IMR-90 (cell line): Measurements from ENCODE around the gene THADA. TPM values are rescaled to one million over a fixed set of nuclear protein-coding genes. Genes with fewer than 3 reads are reported as not detected.

Source experiments
- ATAC-seq: fragments of 200-7000 bp; cut with Tn5 transposase; 2 replicates; pipeline ENCODE4 v1.9.1; 2020; ENCODE audit warnings: low read depth, mild to moderate bottlenecking, moderate library complexity
- BruUV-seq: library from RNA; stranded (reverse); fragments of 400-500 nt; replicated peaks from 2 replicates; lab custom pipeline; 2021; lab: Mats Ljungman, UMichigan
- CTCF ChIA-PET: fragments of 300-600 bp; formaldehyde crosslinking; extraction: SDS; loops from one replicate; lab custom pipeline; 2021; ENCODE audit warnings: antibody characterized with exemption; lab: Yijun Ruan, JAX
- POLR2A ChIA-PET: fragments of 300-600 bp; sonication (Branson Sonifier 250); formaldehyde crosslinking; loops from one replicate; lab custom pipeline; 2022; ENCODE audit warnings: antibody characterized with exemption; ENCODE audit not compliant: unreplicated experiment; lab: Charles Lee
- DNase-seq: peaks from one replicate; pipeline ENCODE4 v3.0.0; 2013
- H2AFZ ChIP-seq: replicated peaks from 2 replicates; pipeline ENCODE3; 2013; ENCODE audit warnings: low read length, mild to moderate bottlenecking; ENCODE audit not compliant: poor library complexity
- H2AK5ac ChIP-seq: 2 replicates; pipeline ENCODE4 v1.6.1; 2013; ENCODE audit warnings: low read depth, low read length, inconsistent platforms
- H2AK9ac ChIP-seq: replicated peaks from 2 replicates; pipeline ENCODE3; 2013; ENCODE audit warnings: mild to moderate bottlenecking, low read depth, low read length, moderate library complexity; ENCODE audit not compliant: poor library complexity
- H2BK120ac ChIP-seq: 2 replicates; pipeline ENCODE4 v1.6.1; 2013; ENCODE audit warnings: low read depth, low read length, inconsistent platforms
- H2BK15ac ChIP-seq: 3 replicates; pipeline ENCODE4 v1.6.1; 2013; ENCODE audit warnings: low read depth, low read length, inconsistent platforms
- H2BK20ac ChIP-seq: 2 replicates; pipeline ENCODE4 v1.6.1; 2013; ENCODE audit warnings: low read depth, mild to moderate bottlenecking, inconsistent platforms, low read length, moderate library complexity
- H2BK5ac ChIP-seq: 2 replicates; pipeline ENCODE4 v1.6.1; 2013; ENCODE audit warnings: mild to moderate bottlenecking, low read depth, low read length, inconsistent platforms; ENCODE audit not compliant: poor library complexity, severe bottlenecking
- H3K14ac ChIP-seq: replicated peaks from 2 replicates; pipeline ENCODE4 v1.6.1; 2013; ENCODE audit warnings: low read depth, low read length, inconsistent platforms
- H3K18ac ChIP-seq: 2 replicates; pipeline ENCODE4 v1.6.1; 2013; ENCODE audit warnings: low read depth, low read length, control low read depth
- H3K23ac ChIP-seq: 2 replicates; pipeline ENCODE4 v1.6.1; 2013; ENCODE audit warnings: low read depth, low read length, inconsistent platforms
- H3K27ac ChIP-seq: 2 replicates; pipeline ENCODE4 v1.5.1; 2013; ENCODE audit warnings: mild to moderate bottlenecking, control low read depth, low read length; ENCODE audit not compliant: insufficient read depth
- H3K27me3 ChIP-seq: 2 replicates; pipeline ENCODE4 v1.6.1; 2013; ENCODE audit warnings: low read length; ENCODE audit not compliant: control insufficient read depth, insufficient read depth
- H3K36me3 ChIP-seq: 2 replicates; pipeline ENCODE4 v1.6.1; 2013; ENCODE audit warnings: low read length, mixed read lengths; ENCODE audit not compliant: control insufficient read depth, insufficient read depth
- H3K4ac ChIP-seq: 2 replicates; pipeline ENCODE4 v1.6.1; 2013; ENCODE audit warnings: low read depth, low read length, inconsistent platforms
- H3K4me1 ChIP-seq: 2 replicates; pipeline ENCODE4 v1.6.1; 2013; ENCODE audit warnings: low read length, mixed read lengths; ENCODE audit not compliant: control insufficient read depth, insufficient read depth
- H3K4me2 ChIP-seq: 2 replicates; pipeline ENCODE4 v1.6.1; 2013; ENCODE audit warnings: low read depth, mild to moderate bottlenecking, control low read depth, low read length, moderate library complexity
- H3K4me3 ChIP-seq: 2 replicates; pipeline ENCODE4 v1.5.1; 2013; ENCODE audit warnings: low read depth, mild to moderate bottlenecking, control low read depth, low read length, moderate library complexity; ENCODE audit not compliant: insufficient read depth
- H3K56ac ChIP-seq: 2 replicates; pipeline ENCODE4 v1.6.1; 2013; ENCODE audit warnings: low read length, inconsistent platforms; ENCODE audit not compliant: insufficient read depth; ENCODE audit errors: extremely low read depth
- H3K79me1 ChIP-seq, 2 experiments: 2 replicates each; pipeline ENCODE4 v1.6.1; 2013; ENCODE audit warnings: low read length in 2 of 2, inconsistent platforms in 1 of 2, low read depth in 1 of 2
- H3K9ac ChIP-seq: 2 replicates; pipeline ENCODE4 v1.6.1; 2013; ENCODE audit warnings: low read depth, low read length, control low read depth
- H3K9me1 ChIP-seq: 2 replicates; pipeline ENCODE4 v1.6.1; 2013; ENCODE audit warnings: low read length, inconsistent platforms; ENCODE audit not compliant: insufficient read depth
- H3K9me3 ChIP-seq: 2 replicates; pipeline ENCODE4 v1.6.1; 2013; ENCODE audit warnings: low read length; ENCODE audit not compliant: control insufficient read depth, insufficient read depth
- H4K20me1 ChIP-seq: 2 replicates; pipeline ENCODE4 v1.6.1; 2013; ENCODE audit warnings: low read length, inconsistent platforms; ENCODE audit not compliant: insufficient read depth
- H4K5ac ChIP-seq: 2 replicates; pipeline ENCODE4 v1.6.1; 2013; ENCODE audit warnings: mild to moderate bottlenecking, low read depth, low read length, control low read depth
- H4K8ac ChIP-seq, 2 experiments: 2 replicates each; pipeline ENCODE4 v1.6.1; 2013; ENCODE audit warnings: low read depth in 2 of 2, low read length in 2 of 2, control low read depth in 1 of 2, inconsistent platforms in 1 of 2
- H4K91ac ChIP-seq: 2 replicates; pipeline ENCODE4 v1.6.1; 2013; ENCODE audit warnings: low read depth, low read length, inconsistent platforms; ENCODE audit not compliant: insufficient read depth
- CEBPB ChIP-seq: IDR thresholded peaks from 2 replicates; pipeline ENCODE4 v1.6.1; 2012; ENCODE audit warnings: low read depth, low read length, improper control_type of control experiment
- CHD1 ChIP-seq: IDR thresholded peaks from 2 replicates; pipeline ENCODE4 v1.6.1; 2012; ENCODE audit warnings: low read depth, low read length, improper control_type of control experiment
- FOS ChIP-seq: fragments of 150-350 bp; IDR thresholded peaks from 2 replicates; pipeline ENCODE4 v1.6.1; 2016; ENCODE audit warnings: low read depth, low read length
- MAFK ChIP-seq: IDR thresholded peaks from 2 replicates; pipeline ENCODE4 v1.6.1; 2012; ENCODE audit warnings: low read depth, low read length, improper control_type of control experiment
- MAZ ChIP-seq: IDR thresholded peaks from 2 replicates; pipeline ENCODE4 v1.6.1; 2012; ENCODE audit warnings: low read depth, mild to moderate bottlenecking, low read length, improper control_type of control experiment, moderate library complexity, borderline replicate concordance
- MXI1 ChIP-seq: IDR thresholded peaks from 2 replicates; pipeline ENCODE4 v1.6.1; 2012; ENCODE audit warnings: low read depth, mild to moderate bottlenecking, low read length, moderate library complexity, borderline replicate concordance
- NFE2L2 ChIP-seq: fragments of 150-350 bp; IDR thresholded peaks from 2 replicates; pipeline ENCODE4 v1.6.1; 2016; ENCODE audit warnings: low read depth, mild to moderate bottlenecking, low read length
- POLR2A ChIP-seq: IDR thresholded peaks from 2 replicates; pipeline ENCODE4 v1.6.1; 2012; ENCODE audit warnings: mild to moderate bottlenecking, low read depth, low read length
- RCOR1 ChIP-seq: IDR thresholded peaks from 2 replicates; pipeline ENCODE4 v1.6.1; 2012; ENCODE audit warnings: mild to moderate bottlenecking, low read length, improper control_type of control experiment; ENCODE audit not compliant: insufficient replicate concordance
- RFX5 ChIP-seq: IDR thresholded peaks from 2 replicates; pipeline ENCODE4 v1.8.0; 2012; ENCODE audit warnings: low read depth, mild to moderate bottlenecking, low read length, moderate library complexity
- SMC3 ChIP-seq: fragments of 150-350 bp; IDR thresholded peaks from 2 replicates; pipeline ENCODE4 v1.6.1; 2016; ENCODE audit warnings: low read depth, mild to moderate bottlenecking, antibody characterized with exemption, low read length, moderate library complexity
- WGBS, 2 experiments: methylation state at CpG; one replicate each; pipeline versions ENCODE4 v1.1.5 to v1.1.7; 2013; ENCODE audit warnings: missing lambda C conversion rate in 2 of 2; ENCODE audit not compliant: insufficient read length in 1 of 2; ENCODE audit errors: extremely low coverage in 2 of 2; 5-methylcytosine and 5-hydroxymethylcytosine counted together
- dilution Hi-C: fragments of 300-500 bp; cut with HindIII; formaldehyde crosslinking; loops from one replicate; pipeline ENCODE4 v1.14.3; 2018; ENCODE audit warnings: low sequenced_read_pairs; ENCODE audit not compliant: unreplicated experiment
- in situ Hi-C: fragments of 300-500 bp; cut with MboI; formaldehyde crosslinking; loops from 3 replicates; pipeline ENCODE4 v1.14.3; 2019; ENCODE audit warnings: low sequenced_read_pairs, inconsistent platforms, mixed read lengths
- intact Hi-C: fragments of 100-400 bp; cut with micrococcal nuclease; formaldehyde crosslinking; loops from 2 replicates; pipeline ENCODE4 v1.10.0; 2022
- polyA plus RNA-seq, 3 experiments: library from polyadenylated mRNA; depleted of rRNA; stranded (reverse); fragments of >200 nt; gene quantifications; 2 replicates each; pipeline ENCODE4 v1.2.3, GENCODE V29; 2012; ENCODE audit warnings: low replicate concordance in 1 of 3
- total RNA-seq: library from RNA; depleted of rRNA; stranded (reverse); fragments of >200 nt; gene quantifications from 2 replicates; pipeline ENCODE4 v1.2.3, GENCODE V29; 2012
- TF ChIP-seq, protein P1 (sequence below): fragments of 150-350 bp; IDR thresholded peaks from 2 replicates; pipeline ENCODE4 v1.6.1; 2016; ENCODE audit warnings: low read depth, mild to moderate bottlenecking, low read length, moderate library complexity, borderline replicate concordance
- TF ChIP-seq, protein P2 (sequence below): fragments of 150-350 bp; IDR thresholded peaks from 2 replicates; pipeline ENCODE4 v1.6.1; 2017; ENCODE audit warnings: mild to moderate bottlenecking, antibody characterized with exemption, low read length, low read depth
- TF ChIP-seq, protein P3 (sequence below): conservative IDR thresholded peaks from 2 replicates; pipeline ENCODE4 v1.5.1; 2012; ENCODE audit warnings: mild to moderate bottlenecking, low read depth, low read length, improper control_type of control experiment

Gene THADA
- total and polyA plus RNA-seq, 2 of the 4 experiments (the other 2 are of a cell fraction): 10.5 to 21.3 TPM

DNA sequence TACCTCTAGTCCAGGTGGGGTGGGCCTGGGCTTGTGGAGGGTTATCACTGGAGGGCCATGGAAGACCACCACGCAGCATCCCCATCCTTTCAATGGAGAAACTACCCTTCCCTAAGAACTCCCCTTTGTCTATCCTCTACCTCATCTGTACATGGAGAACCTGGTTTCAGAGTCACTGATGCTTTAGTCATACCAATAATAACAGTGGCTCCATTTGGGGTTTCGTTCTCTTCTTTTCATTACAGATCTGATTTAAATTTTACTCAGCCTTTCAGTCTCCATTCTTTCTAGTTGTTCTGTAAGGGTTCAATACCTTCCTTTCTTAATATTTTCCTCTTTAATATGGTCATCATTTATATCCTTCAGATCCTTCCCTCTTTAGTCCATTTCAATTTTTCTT is 314.8 kb downstream of the THADA start:
- DNase-seq (no peak), ATAC-seq (no peak)
- no peak overlapping the region for H3K9ac ChIP-seq
- no peak overlapping the region for H3K4me3 ChIP-seq
- ChIA-PET CTCF (no interaction called here), POLR2A (no interaction called here)
- no peak overlapping the region for H2BK20ac ChIP-seq
- intact Hi-C loops (no loop called here), dilution Hi-C loops (no loop called here), in situ Hi-C loops (no loop called here)
- no CpG with 5 or more reads among the region's 2 CpGs for WGBS, 2 experiments
- H2AK9ac ChIP-seq: no peak overlapping the region
- no peak overlapping the region for H2BK120ac ChIP-seq
- no peak overlapping the region for H3K27ac ChIP-seq
- no peaks in the 10 kb centered on the region for H3K9me1 ChIP-seq
- BruUV-seq: no TSS peak
- H3K4me2 ChIP-seq: no peak overlapping the region
- H3K4me1 ChIP-seq: peaks cover 9% of the 10 kb centered on the region
- H3K36me3 ChIP-seq: peaks cover 6% of the 10 kb centered on the region
- H2AK5ac ChIP-seq: no peak overlapping the region
- H3K27me3 ChIP-seq: no peaks in the 10 kb centered on the region
- H3K56ac ChIP-seq: no peak overlapping the region
- H4K20me1 ChIP-seq: no peaks in the 10 kb centered on the region
- no peaks in the 10 kb centered on the region for H3K79me1 ChIP-seq
- H4K91ac ChIP-seq: no peak overlapping the region
- no peak overlapping the region for H4K8ac ChIP-seq
- H4K5ac ChIP-seq: no peak overlapping the region
- no peak overlapping the region for H2AFZ ChIP-seq
- H3K23ac ChIP-seq: no peak overlapping the region
- H3K14ac ChIP-seq: no peak overlapping the region
- no peak overlapping the region for H3K4ac ChIP-seq
- H2BK15ac ChIP-seq: no peak overlapping the region
- TF ChIP-seq, protein P1, sequence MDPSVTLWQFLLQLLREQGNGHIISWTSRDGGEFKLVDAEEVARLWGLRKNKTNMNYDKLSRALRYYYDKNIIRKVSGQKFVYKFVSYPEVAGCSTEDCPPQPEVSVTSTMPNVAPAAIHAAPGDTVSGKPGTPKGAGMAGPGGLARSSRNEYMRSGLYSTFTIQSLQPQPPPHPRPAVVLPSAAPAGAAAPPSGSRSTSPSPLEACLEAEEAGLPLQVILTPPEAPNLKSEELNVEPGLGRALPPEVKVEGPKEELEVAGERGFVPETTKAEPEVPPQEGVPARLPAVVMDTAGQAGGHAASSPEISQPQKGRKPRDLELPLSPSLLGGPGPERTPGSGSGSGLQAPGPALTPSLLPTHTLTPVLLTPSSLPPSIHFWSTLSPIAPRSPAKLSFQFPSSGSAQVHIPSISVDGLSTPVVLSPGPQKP: no peak
- no peak for TF ChIP-seq FOS
- no peak for TF ChIP-seq POLR2A
- TF ChIP-seq, protein P2, sequence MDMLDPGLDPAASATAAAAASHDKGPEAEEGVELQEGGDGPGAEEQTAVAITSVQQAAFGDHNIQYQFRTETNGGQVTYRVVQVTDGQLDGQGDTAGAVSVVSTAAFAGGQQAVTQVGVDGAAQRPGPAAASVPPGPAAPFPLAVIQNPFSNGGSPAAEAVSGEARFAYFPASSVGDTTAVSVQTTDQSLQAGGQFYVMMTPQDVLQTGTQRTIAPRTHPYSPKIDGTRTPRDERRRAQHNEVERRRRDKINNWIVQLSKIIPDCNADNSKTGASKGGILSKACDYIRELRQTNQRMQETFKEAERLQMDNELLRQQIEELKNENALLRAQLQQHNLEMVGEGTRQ: no peak
- no peak for TF ChIP-seq MAFK
- TF ChIP-seq CEBPB: no peak
- TF ChIP-seq SMC3: no peak
- no peak for TF ChIP-seq MXI1
- TF ChIP-seq CHD1: no peak
- TF ChIP-seq RCOR1: no peak
- no peak for TF ChIP-seq RFX5
- TF ChIP-seq MAZ: no peak
- TF ChIP-seq NFE2L2: no peak
- TF ChIP-seq, protein P3, sequence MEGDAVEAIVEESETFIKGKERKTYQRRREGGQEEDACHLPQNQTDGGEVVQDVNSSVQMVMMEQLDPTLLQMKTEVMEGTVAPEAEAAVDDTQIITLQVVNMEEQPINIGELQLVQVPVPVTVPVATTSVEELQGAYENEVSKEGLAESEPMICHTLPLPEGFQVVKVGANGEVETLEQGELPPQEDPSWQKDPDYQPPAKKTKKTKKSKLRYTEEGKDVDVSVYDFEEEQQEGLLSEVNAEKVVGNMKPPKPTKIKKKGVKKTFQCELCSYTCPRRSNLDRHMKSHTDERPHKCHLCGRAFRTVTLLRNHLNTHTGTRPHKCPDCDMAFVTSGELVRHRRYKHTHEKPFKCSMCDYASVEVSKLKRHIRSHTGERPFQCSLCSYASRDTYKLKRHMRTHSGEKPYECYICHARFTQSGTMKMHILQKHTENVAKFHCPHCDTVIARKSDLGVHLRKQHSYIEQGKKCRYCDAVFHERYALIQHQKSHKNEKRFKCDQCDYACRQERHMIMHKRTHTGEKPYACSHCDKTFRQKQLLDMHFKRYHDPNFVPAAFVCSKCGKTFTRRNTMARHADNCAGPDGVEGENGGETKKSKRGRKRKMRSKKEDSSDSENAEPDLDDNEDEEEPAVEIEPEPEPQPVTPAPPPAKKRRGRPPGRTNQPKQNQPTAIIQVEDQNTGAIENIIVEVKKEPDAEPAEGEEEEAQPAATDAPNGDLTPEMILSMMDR: no peak
- H3K9me3 ChIP-seq: peaks cover 9% of the 10 kb centered on the region
- no peak overlapping the region for H2BK5ac ChIP-seq
- H3K18ac ChIP-seq: no peak overlapping the region
